ENCODE data around the gene SMAD9. TPM values are rescaled to one million over a fixed set of nuclear protein-coding genes. Genes with fewer than 3 reads are reported as not detected.

The SMAD9 gene
- total RNA-seq, 2 experiments from 2014 or later = 10.3 to 10.8 TPM

DNA sequence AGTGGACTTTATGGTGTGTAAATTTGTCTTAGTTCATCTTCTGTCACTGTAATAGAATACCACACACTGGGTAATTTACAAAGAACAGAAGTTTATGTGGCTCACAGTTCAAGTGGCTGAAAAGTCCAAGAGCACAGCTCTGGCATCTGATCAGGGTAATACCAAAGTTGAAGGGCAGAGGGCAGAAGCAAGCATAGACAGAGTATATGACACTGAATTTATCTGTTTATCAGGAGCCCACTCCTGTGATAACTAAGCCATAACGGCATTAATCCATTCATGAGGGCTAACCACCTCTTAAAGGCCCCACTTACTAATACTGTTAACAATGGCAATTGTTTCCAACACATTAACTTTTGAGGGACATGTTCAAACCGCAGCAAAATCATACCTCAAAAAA lies 105.0 kb downstream of the SMAD9 start:
- POLR2A ChIA-PET = interaction anchor here (1.3 to 1.8 kb wide), 2 partner anchors 9 to 11 kb away, joined by 5 to 6 read pairs; no protein-coding TSS in a partner anchor

GRCh38 chr13:36814465-36814864 lies 105.6 kb downstream of the SMAD9 start:
- Histone ChIP-seq H4K20me1 (ENCODE audit: insufficient read depth, low read length) (no peaks in the 10 kb centered on the region), H3K79me2 (ENCODE audit: insufficient read depth, low read depth, low read length) (peaks cover 2% of the 10 kb centered on the region; the same call in 1 of the 2 replicates), H3K9me2 (ENCODE audit: insufficient read depth, low read length) (no peaks in the 10 kb centered on the region), H3K27ac (ENCODE audit: low read depth, low read length, poor library complexity, severe bottlenecking) (no peak overlapping the region), H3K36me3 (ENCODE audit: insufficient read depth, low read length) (no peaks in the 10 kb centered on the region), H3K9me3 (ENCODE audit: low read length) (no peaks in the 10 kb centered on the region), H2AFZ (ENCODE audit: low read length) (no peak overlapping the region), H3K4me1 (ENCODE audit: insufficient read depth, low read length, poor library complexity, severe bottlenecking) (peaks cover 8% of the 10 kb centered on the region), H3K4me2 (ENCODE audit: low read length) (no peak overlapping the region), H3K4me3 (ENCODE audit: low read depth, low read length, poor library complexity, severe bottlenecking) (no peak overlapping the region)
- TF ChIP-seq CTCF (conservative IDR thresholded peaks at IDR 0.05; ENCODE audit: low read length) (no peak), EZH2phosphoT487 (IDR thresholded peaks at IDR 0.05; ENCODE audit: borderline replicate concordance, low read depth, low read length) (no peak)
- CTCF ChIA-PET (ENCODE audit: unreplicated experiment) = no interaction called here
- no peak for DNase-seq (ENCODE audit: low spot score)
- no TSS peak for BruUV-seq (replicated peaks)
- intact Hi-C loops (cut with micrococcal nuclease; ENCODE audit: unreplicated experiment) = no loop called here
- POLR2A ChIA-PET = no interaction called here

More for the DNA sequence above, 105.0 kb downstream of the SMAD9 start:
- intact Hi-C loops (cut with micrococcal nuclease; ENCODE audit: unreplicated experiment) = no loop called here
- H3K4me1 ChIP-seq (ENCODE audit: insufficient read depth, low read length, poor library complexity, severe bottlenecking) = peaks cover 8% of the 10 kb centered on the region
- TF ChIP-seq EZH2phosphoT487 (IDR thresholded peaks at IDR 0.05; ENCODE audit: borderline replicate concordance, low read depth, low read length) (no peak), CTCF (conservative IDR thresholded peaks at IDR 0.05; ENCODE audit: low read length) (peak; percentile 74)
- CTCF ChIA-PET (ENCODE audit: unreplicated experiment) = no interaction called here
- H3K9me3 ChIP-seq (ENCODE audit: low read length) = no peaks in the 10 kb centered on the region
- no peak overlapping the region for H2AFZ ChIP-seq (ENCODE audit: low read length)
- H3K27ac ChIP-seq (ENCODE audit: low read depth, low read length, poor library complexity, severe bottlenecking) = no peak overlapping the region
- no peaks in the 10 kb centered on the region; the same call in 1 of the 2 replicates for H4K20me1 ChIP-seq (ENCODE audit: insufficient read depth, low read length)
- DNase-seq (ENCODE audit: low spot score) = peak; percentile 45
- no TSS peak for BruUV-seq (replicated peaks)
- H3K4me3 ChIP-seq (ENCODE audit: low read depth, low read length, poor library complexity, severe bottlenecking) = no peak overlapping the region
- H3K36me3 ChIP-seq (ENCODE audit: insufficient read depth, low read length) = no peaks in the 10 kb centered on the region
- no peak overlapping the region for H3K4me2 ChIP-seq (ENCODE audit: low read length)
- H3K9me2 ChIP-seq (ENCODE audit: insufficient read depth, low read length) = no peaks in the 10 kb centered on the region
- peaks cover 8% of the 10 kb centered on the region for H3K79me2 ChIP-seq (ENCODE audit: insufficient read depth, low read depth, low read length)

DNA sequence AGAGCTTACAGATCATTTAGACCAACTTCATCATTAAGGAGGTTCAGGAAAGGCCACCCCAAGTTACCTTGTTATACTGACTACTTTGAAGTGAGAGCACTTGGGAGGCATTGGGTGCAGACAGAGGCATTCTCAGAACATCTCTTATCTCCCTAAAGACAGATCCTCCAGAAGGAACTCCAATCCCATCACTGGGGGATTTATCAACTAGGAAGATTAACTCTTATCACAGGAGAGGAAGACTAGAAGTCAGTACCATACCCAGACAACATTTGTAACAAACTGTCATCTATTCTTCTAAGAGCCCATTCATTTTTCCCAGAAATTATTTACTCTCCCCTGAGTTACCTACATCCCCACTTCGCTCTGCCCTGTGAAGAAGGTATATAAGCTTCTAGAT lies 106.8 kb downstream of the SMAD9 start:
- no peak overlapping the region for H3K27ac ChIP-seq (ENCODE audit: low read depth, low read length, poor library complexity, severe bottlenecking)
- H3K36me3 ChIP-seq (ENCODE audit: insufficient read depth, low read length) = no peaks in the 10 kb centered on the region
- CTCF ChIA-PET (ENCODE audit: unreplicated experiment) = no interaction called here
- TF ChIP-seq EZH2phosphoT487 (IDR thresholded peaks at IDR 0.05; ENCODE audit: borderline replicate concordance, low read depth, low read length) (no peak), CTCF (conservative IDR thresholded peaks at IDR 0.05; ENCODE audit: low read length) (no peak)
- peaks cover 3% of the 10 kb centered on the region for H3K4me1 ChIP-seq (ENCODE audit: insufficient read depth, low read length, poor library complexity, severe bottlenecking)
- H3K79me2 ChIP-seq (ENCODE audit: insufficient read depth, low read depth, low read length) = no peaks in the 10 kb centered on the region
- POLR2A ChIA-PET = interaction anchor here (0.8 to 1.3 kb wide), 2 partner anchors 9 to 187 kb away, joined by 3 to 6 read pairs; no protein-coding TSS in a partner anchor
- intact Hi-C loops (cut with micrococcal nuclease; ENCODE audit: unreplicated experiment) = no loop called here
- H3K4me3 ChIP-seq (ENCODE audit: low read depth, low read length, poor library complexity, severe bottlenecking) = no peak overlapping the region
- H3K9me2 ChIP-seq (ENCODE audit: insufficient read depth, low read length) = no peaks in the 10 kb centered on the region
- no peak overlapping the region for H3K4me2 ChIP-seq (ENCODE audit: low read length)
- H3K9me3 ChIP-seq (ENCODE audit: low read length) = no peaks in the 10 kb centered on the region
- H2AFZ ChIP-seq (ENCODE audit: low read length) = no peak overlapping the region
- no peaks in the 10 kb centered on the region for H4K20me1 ChIP-seq (ENCODE audit: insufficient read depth, low read length)
- no peak for DNase-seq (ENCODE audit: low spot score)
- no TSS peak for BruUV-seq (replicated peaks)
